Lower leg skin (tissue), 4 donors: ENCODE results near the gene CXCL8. TPM values are rescaled to one million over a fixed set of nuclear protein-coding genes. Genes with fewer than 3 reads are reported as not detected.

Experiments
- DNase-seq, 2 donors: peaks; one replicate each; pipeline ENCODE4 v3.0.0-alpha.2; 2019; ENCODE audit warnings: low spot score in 2 of 2
- H3K4me3 ChIP-seq: fragments of 200-600 bp; sonication (generic); 2 replicates; pipeline ENCODE4 v1.5.1; 2017; ENCODE audit warnings: mild to moderate bottlenecking, low read depth; ENCODE audit not compliant: poor library complexity, severe bottlenecking
- POLR2A ChIP-seq, 2 donors: fragments of 450-650 bp; IDR thresholded peaks; one replicate each; pipeline ENCODE4 v1.6.1; 2016 to 2017; ENCODE audit warnings: antibody characterized with exemption in 2 of 2, mild to moderate bottlenecking in 1 of 2, moderate library complexity in 1 of 2
- WGBS, 2 donors: methylation state at CpG; one replicate each; pipeline ENCODE4 v1.1.5; 2018; 5-methylcytosine and 5-hydroxymethylcytosine counted together
- intact Hi-C: fragments of 100-400 bp; cut with DNase I; formaldehyde crosslinking; loops from one replicate; pipeline ENCODE4 v1.15.0; 2023; ENCODE audit warnings: low total_unique reads
- total RNA-seq, 4 donors: library from RNA; depleted of rRNA; stranded (reverse); fragments of >200 nt; gene quantifications; one replicate each; pipeline ENCODE4 v1.1.0, GENCODE V29; 2016
- TF ChIP-seq, protein P1 (sequence below), 3 donors: fragments of 450-650 bp; IDR thresholded peaks; one replicate each; pipeline ENCODE4 v1.5.1; 2016; ENCODE audit warnings: antibody characterized with exemption in 3 of 3, mild to moderate bottlenecking in 3 of 3, moderate library complexity in 2 of 3

Gene CXCL8
- total RNA-seq, 4 donors from 2014 or later: 0.86 to 1.2 TPM; not detected in 2

DNA sequence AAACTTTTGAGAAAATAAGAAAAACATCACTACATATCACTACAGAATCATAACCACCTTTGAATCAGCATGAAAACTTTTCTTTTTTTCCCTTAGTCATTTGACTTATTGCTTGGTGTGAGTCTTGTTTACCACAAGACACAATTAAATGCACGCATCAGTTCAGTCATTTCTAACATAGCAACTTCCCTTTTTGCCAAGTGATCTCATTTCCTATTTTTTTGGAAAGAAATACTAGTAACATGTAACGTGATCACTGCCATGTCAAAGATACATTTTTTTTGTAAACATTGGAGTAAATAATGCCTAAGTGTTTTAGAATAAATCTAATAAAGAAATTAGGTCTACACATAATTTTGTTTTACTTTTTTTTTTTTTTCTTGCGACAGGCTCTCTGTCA, 5.1 kb upstream of the CXCL8 start:
- TF ChIP-seq POLR2A (IDR thresholded peaks at IDR 0.05): no peak
- TF ChIP-seq, protein P1, sequence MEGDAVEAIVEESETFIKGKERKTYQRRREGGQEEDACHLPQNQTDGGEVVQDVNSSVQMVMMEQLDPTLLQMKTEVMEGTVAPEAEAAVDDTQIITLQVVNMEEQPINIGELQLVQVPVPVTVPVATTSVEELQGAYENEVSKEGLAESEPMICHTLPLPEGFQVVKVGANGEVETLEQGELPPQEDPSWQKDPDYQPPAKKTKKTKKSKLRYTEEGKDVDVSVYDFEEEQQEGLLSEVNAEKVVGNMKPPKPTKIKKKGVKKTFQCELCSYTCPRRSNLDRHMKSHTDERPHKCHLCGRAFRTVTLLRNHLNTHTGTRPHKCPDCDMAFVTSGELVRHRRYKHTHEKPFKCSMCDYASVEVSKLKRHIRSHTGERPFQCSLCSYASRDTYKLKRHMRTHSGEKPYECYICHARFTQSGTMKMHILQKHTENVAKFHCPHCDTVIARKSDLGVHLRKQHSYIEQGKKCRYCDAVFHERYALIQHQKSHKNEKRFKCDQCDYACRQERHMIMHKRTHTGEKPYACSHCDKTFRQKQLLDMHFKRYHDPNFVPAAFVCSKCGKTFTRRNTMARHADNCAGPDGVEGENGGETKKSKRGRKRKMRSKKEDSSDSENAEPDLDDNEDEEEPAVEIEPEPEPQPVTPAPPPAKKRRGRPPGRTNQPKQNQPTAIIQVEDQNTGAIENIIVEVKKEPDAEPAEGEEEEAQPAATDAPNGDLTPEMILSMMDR (IDR thresholded peaks at IDR 0.05): no peak
- H3K4me3 ChIP-seq: no peak overlapping the region
- WGBS, 2 donors: 52 to 54% methylated on average over 3 of the region's 3 CpGs
- intact Hi-C loops: no loop called here
- no peak for DNase-seq

DNA sequence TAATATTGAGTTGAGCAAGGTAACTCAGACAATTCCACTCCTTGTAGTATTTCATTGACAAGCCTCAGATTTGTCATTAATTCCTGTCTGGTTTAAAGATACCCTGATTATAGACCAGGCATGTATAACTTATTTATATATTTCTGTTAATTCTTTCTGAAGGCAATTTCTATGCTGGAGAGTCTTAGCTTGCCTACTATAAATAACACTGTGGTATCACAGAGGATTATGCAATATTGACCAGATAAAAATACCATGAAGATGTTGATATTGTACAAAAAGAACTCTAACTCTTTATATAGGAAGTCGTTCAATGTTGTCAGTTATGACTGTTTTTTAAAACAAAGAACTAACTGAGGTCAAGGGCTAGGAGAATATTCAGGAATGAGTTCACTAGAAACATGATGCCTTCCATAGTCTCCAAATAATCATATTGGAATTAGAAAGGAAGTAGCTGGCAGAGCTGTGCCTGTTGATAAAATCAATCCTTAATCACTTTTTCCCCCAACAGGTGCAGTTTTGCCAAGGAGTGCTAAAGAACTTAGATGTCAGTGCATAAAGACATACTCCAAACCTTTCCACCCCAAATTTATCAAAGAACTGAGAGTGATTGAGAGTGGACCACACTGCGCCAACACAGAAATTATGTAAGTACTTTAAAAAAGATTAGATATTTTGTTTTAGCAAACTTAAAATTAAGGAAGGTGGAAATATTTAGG, 821 bp downstream of the CXCL8 start:
- 66 to 74% methylated on average over 2 of the region's 2 CpGs for WGBS, 2 donors
- DNase-seq: no peak
- TF ChIP-seq, protein P1 (IDR thresholded peaks at IDR 0.05): no peak
- TF ChIP-seq POLR2A (IDR thresholded peaks at IDR 0.05): no peak
- intact Hi-C loops: no loop called here
- H3K4me3 ChIP-seq: no peak overlapping the region

DNA sequence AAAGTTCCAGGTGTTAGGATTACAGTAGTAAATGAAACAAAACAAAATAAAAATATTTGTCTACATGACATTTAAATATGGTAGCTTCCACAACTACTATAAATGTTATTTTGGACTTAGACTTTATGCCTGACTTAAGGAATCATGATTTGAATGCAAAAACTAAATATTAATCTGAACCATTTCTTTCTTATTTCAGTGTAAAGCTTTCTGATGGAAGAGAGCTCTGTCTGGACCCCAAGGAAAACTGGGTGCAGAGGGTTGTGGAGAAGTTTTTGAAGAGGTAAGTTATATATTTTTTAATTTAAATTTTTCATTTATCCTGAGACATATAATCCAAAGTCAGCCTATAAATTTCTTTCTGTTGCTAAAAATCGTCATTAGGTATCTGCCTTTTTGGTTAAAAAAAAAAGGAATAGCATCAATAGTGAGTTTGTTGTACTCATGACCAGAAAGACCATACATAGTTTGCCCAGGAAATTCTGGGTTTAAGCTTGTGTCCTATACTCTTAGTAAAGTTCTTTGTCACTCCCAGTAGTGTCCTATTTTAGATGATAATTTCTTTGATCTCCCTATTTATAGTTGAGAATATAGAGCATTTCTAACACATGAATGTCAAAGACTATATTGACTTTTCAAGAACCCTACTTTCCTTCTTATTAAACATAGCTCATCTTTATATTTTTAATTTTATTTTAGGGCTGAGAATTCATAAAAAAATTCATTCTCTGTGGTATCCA, 1.6 kb downstream of the CXCL8 start:
- intact Hi-C loops: no loop called here
- no peak for DNase-seq
- WGBS, 2 donors: 70 to 80% methylated on average over 1 of the region's 1 CpG
- TF ChIP-seq, protein P1 (IDR thresholded peaks at IDR 0.05): no peak
- TF ChIP-seq POLR2A (IDR thresholded peaks at IDR 0.05): no peak
- H3K4me3 ChIP-seq: no peak overlapping the region

DNA sequence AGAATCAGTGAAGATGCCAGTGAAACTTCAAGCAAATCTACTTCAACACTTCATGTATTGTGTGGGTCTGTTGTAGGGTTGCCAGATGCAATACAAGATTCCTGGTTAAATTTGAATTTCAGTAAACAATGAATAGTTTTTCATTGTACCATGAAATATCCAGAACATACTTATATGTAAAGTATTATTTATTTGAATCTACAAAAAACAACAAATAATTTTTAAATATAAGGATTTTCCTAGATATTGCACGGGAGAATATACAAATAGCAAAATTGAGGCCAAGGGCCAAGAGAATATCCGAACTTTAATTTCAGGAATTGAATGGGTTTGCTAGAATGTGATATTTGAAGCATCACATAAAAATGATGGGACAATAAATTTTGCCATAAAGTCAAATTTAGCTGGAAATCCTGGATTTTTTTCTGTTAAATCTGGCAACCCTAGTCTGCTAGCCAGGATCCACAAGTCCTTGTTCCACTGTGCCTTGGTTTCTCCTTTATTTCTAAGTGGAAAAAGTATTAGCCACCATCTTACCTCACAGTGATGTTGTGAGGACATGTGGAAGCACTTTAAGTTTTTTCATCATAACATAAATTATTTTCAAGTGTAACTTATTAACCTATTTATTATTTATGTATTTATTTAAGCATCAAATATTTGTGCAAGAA, 2.3 kb downstream of the CXCL8 start:
- WGBS, 2 donors: 89 to 91% methylated on average over 2 of the region's 2 CpGs
- TF ChIP-seq, protein P1 (IDR thresholded peaks at IDR 0.05): no peak
- TF ChIP-seq POLR2A (IDR thresholded peaks at IDR 0.05): no peak

DNA sequence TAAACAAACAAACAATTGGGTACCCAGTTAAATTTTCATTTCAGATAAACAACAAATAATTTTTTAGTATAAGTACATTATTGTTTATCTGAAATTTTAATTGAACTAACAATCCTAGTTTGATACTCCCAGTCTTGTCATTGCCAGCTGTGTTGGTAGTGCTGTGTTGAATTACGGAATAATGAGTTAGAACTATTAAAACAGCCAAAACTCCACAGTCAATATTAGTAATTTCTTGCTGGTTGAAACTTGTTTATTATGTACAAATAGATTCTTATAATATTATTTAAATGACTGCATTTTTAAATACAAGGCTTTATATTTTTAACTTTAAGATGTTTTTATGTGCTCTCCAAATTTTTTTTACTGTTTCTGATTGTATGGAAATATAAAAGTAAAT, 2.9 kb downstream of the CXCL8 start:
- intact Hi-C loops: no loop called here
- WGBS, 2 donors: 74 to 75% methylated on average over 1 of the region's 1 CpG
- no peak overlapping the region for H3K4me3 ChIP-seq

More for the DNA sequence above, 2.3 kb downstream of the CXCL8 start:
- DNase-seq: no peak
- H3K4me3 ChIP-seq: no peak overlapping the region
- intact Hi-C loops: no loop called here

More for the DNA sequence above, 2.9 kb downstream of the CXCL8 start:
- no peak for DNase-seq
- TF ChIP-seq, protein P1 (IDR thresholded peaks at IDR 0.05): no peak
- no peak for TF ChIP-seq POLR2A (IDR thresholded peaks at IDR 0.05)
